NCI-H128 (cell line): ENCODE measurements around the gene CTNNA2.

ENCODE experiments used
- DNase-seq: peaks from one replicate; lab custom pipeline; 2025; ENCODE audit not compliant: unreplicated experiment; lab: John Stamatoyannopoulos, UW

Gene CTNNA2

DNA sequence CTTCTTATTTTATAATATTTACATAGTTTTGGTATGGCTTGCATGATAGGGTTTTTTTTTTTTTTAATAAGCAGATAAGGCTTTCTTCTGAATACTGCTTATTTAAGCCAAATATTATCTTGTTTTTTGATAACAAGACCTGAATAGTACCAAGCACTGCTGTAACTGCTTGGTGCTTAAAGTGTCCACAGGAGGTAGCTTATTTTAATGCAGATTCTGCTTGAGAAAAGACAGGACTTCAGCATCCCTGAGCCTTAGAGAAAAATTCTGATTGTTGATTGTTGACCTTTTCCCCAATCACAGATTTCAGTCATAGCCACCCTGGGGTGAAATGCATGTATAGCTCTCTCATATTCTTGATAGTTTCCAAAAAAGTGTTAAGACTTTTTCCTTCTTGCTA, 336.4 kb downstream of the CTNNA2 start:
- DNase-seq = no peak

DNA sequence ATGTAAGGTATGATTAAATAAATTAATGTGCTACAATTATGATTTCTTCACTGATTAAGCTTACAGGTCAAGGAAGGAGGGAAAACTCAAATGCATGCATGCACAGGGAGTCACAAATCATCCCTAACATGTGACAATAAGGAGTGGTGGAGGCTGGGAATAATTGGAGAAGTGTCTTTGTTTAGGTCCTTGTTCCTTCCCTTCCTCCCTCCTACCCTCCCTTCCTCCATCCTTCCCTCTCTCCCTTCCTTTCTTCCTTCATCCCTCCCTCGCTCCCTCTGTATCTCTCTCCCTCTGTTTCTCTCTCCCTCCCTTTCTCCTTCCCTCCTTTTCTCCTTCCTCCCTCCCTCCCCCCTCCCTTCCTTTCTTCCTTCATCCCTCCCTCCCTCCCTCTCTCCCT, 337.1 kb downstream of the CTNNA2 start:
- DNase-seq = no peak

DNA sequence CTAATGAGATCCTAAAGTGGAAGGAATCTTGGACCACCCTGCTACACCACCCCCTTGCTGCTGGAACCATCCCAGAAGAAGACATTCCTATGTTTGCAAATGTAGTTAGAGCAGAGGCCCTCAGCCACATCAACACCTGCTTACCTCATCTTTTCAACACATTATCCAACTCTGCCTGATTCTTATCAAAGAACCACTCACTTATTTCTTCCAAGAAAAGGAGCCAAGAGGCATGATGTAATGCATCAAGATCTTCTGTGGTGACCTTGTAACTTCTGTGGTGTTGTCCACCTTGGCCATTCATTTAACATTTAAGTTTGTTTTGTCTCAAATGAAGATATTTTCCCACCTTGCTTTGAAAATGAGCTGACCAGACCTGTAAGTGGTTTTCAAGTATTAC, 338.1 kb downstream of the CTNNA2 start:
- DNase-seq = no peak

DNA sequence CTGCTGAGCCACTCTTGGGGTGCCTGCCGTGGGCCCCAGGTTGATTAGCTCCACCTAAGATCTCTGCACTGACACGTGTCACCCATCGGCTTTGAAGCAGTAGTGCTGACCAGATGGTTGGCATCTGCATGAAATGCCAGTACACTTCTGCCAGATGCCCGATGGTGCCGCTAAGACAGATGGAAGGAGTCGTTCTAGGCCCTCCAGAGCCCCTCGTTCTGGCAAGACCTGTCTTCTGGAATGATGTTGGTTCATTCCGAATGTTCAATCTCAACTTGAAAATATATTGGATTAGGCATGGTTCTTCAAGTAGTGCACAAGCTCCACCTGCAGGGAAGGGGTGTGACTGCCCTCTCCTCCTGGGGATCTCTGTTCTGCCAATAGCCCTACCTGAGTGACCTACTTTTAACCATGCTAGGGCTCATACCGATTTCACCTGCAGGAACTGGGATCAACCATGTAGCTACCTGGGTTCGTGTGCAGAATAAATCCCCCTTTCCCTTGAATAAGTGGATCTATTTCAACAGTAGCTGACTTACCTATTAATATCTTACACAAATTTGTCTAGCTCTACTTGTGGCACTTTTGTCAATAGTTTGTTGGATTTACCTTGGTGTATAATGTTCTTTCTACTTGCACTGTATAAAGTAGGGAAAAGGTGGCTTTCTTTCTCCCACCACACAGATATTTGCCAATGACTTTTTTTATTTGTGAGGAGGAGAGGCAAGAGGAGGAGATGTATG, 342.6 kb downstream of the CTNNA2 start:
- no peak for DNase-seq

DNA sequence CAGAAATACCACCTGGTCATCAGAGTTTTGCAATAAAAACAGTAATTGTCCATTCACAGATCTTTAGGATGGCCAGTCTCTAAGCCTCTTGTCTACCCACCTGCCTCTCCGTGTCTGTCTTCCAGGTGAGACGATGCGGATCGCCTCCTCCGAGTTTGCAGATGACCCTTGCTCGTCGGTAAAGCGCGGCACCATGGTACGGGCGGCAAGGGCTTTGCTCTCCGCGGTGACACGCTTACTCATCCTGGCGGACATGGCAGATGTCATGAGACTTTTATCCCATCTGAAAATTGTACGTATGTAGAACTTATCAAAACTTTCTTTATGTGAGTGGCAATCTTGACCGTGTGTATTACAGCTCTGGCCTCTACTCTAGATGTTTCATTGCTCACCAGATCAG, 345.0 kb downstream of the CTNNA2 start:
- DNase-seq = no peak

DNA sequence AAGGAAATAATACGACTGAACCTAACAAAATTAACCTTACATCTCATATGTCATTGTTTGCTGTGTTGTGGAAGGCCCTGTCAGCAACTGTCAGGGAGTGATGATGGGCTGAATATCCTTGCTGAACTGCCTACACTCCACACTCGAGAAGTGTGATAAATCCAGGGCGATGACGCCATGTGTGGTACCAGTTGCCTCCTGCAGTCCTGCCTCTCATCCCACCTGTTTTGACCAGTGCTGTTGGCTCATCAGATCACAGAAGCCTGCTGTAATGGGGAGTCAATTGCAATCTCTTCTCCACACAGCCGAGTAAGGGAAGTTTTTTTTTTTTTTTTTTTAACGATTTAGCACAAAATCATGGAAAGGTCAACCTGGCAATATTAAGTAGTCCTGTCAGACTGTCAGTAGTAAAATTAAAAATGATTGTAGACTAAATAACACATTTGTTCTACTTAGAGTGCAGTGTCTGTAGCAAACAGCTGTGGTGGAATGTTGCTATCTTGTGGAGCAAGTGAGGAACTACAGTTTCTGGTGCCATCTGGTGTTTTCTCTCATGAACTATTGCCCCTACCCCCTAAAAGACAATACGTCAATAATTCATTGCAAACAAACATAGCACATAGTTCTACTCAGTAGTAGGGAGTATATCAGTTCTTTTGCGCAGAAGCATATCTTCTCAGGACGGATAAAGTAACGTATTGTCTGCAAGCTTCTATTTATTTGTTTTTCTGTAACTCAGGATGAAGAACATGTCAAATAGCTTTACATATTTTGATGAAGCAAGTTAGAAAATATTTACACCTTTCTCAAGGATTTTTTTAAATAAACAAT, 347.6 kb downstream of the CTNNA2 start:
- no peak for DNase-seq

DNA sequence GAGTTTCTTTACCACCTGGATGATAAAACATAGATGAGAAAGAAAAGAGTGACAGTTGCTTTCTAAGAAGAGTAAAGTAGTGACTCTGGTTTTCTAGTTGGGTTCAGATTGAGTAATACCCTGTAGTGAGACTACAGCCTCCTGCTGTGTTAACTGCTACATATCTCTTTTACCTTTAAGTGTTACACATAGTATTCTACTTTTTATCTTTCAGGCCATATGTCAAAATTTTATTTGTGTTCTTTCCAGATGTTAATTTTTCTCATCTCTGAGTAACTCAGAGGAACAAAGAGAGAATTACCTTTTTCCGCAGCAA, 348.2 kb downstream of the CTNNA2 start:
- DNase-seq = no peak

DNA sequence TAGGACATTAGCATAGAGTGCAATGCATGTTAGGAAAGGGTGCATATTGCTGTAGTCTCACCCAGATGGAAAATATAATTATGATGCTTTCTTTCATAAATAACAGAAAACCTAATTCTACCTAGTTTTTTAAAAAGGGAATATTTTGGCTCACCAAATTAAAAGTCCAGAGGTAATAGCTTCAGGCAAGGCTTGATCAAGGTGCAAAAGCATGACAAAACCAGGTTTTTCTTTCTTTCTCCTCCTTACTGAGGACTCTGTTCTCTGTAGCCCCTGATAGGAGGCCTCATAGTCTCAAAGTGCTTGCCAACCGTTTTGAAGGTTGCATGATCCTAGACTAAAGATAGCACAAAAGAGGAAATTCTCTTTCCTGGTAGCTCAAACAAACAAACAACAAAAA, 349.9 kb downstream of the CTNNA2 start:
- no peak for DNase-seq

DNA sequence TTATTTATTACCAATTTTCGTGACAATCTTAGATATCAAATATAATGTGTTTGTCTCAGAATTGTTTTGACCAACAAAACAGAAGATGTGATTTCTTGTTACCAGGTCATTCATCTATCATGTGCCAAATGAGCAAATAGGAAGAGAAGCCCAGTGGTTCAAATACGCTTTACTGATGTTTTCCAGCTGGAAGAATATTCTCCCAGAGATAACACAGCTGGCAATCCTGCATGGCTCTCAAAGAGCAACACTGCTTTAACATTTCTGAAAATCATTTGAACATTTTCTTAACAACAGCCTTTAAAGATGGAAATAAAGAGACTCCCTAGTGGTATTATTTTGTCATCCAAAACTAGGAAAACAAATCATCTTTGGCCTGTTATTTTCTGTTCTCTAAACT, 359.8 kb downstream of the CTNNA2 start:
- DNase-seq = no peak

DNA sequence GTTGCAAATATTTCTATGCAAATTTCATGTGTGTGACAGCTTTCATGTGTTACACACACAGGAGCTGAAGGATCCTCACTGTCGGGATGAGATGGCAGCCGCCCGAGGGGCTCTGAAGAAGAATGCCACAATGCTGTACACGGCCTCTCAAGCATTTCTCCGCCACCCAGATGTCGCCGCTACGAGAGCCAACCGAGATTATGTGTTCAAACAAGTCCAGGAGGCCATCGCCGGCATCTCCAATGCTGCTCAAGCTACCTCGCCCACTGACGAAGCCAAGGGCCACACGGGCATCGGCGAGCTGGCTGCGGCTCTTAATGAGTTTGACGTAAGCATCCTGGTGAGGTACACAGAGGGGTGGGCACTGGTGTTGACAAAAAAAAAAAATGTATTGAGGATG, 361.2 kb downstream of the CTNNA2 start:
- DNase-seq = no peak

DNA sequence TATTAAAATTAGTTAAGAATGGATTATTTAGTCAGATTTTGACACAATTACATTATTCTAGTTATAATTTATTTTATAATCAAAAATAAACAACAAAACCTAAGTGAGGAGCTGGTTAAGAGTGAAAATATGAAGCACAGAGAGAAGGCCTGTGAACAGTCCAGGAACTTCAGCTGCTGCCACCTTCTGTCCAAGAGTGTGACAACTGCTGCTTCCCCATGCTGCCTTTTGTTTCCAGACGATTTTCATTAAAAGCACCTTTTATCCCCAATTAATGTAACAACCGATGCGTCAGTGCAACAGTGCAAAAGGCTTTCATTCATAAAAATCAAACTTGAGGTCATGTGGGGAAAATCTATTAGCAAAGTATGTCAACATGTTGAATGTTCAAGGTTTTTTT, 363.6 kb downstream of the CTNNA2 start:
- no peak for DNase-seq

DNA sequence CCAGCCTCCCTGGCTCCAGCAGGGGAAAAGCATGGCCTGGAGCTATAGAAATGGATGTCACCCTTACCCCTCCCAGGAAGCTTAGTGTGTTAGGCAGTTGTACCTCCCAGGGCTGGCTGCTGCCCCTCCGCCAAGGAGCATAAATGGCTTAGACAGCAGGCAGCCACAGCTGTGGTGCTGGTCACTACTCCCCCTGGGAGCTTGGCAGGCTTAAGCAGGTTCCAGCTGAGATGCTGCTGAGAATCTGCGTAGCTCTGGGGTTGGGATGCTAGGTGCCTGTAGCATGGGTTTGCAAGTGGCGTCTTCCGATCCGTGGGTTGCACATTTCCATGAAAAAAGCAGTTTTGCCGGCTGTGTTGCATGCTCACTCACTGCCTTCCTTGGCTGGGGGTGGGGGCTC, 369.7 kb downstream of the CTNNA2 start:
- no peak for DNase-seq

DNA sequence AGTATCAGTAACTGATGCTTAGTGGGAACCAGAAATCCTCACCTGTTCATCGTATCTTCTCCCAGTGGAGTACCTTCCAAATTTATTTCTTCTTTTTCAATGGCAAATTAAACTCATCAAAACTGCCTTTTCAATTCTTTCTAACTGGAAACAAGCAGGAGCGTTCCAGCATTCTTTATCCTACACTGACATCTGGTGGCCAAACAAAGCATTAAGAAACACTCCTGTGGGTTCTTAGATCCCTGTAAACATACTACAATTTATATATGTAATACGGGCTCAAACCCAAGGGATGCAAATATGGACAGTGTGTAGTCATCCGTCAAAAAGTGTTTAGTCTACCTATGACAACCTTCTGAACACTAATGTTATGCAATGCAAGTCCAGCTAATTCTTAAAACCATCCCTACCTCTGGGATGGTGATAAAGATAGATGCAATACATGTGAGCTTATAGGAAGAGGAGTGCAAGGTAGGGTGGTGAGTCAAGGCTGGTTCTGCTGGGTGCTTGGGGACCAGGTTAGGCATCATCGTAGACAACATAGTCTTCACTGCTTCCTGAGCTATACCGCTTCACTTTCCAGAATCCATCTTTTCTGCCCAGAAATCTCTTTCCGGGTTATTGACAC, 375.0 kb downstream of the CTNNA2 start:
- peak; percentile 24 for DNase-seq

DNA sequence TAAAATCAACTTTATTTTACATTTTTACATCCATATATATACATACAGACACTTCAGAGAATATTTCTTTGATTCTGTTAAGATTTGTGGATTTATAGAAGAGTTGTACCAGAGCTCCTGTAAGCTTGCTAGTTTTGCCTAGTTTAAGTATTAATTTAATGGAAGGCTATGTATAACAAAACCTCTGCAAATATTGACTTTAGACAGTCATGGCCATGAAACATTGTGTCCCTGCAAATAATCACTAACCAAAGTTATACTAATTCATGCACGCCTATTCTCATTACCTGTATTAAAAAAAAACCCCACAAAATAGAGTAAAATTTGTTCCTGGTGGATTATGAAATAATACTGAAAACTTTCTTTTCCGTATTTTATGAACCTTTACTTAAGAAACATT, 379.3 kb downstream of the CTNNA2 start:
- DNase-seq = no peak

DNA sequence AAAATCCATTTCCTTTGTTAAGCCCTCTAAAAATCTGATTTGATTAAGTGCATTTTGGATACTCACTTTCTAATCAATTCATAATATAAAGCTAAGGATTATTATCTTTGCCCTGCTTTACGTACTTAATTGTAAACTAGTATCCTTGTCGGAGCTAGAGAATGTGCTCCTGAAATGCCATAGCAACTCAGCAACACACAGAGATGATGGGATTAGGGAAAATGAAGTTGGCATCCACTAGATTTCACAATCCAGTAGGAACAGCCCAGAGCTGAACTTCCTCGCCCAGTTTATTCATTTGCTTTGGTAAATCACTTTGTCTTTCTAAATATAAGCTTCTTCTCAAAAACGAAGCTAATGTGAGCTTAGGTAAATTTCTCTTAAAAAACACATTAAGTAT, 386.3 kb downstream of the CTNNA2 start:
- DNase-seq = no peak

DNA sequence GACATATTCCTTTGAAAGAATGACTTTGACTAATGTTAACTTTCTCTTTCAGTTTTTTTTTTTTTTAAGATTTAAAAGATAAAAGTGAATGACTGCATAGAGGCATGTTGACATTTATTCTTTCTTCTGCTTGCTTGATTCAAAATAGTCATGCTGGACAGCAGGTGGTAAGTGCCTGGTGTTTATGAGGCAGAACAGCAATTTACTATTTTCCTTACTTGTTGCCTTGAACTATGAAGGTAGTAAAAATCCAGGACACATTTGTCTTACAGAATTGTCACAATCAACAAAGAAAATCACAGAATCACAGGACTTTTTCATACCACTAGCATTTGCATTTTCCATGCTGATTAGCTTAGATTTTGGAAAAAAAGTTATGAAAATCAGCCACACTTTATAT, 388.3 kb downstream of the CTNNA2 start:
- DNase-seq = no peak

DNA sequence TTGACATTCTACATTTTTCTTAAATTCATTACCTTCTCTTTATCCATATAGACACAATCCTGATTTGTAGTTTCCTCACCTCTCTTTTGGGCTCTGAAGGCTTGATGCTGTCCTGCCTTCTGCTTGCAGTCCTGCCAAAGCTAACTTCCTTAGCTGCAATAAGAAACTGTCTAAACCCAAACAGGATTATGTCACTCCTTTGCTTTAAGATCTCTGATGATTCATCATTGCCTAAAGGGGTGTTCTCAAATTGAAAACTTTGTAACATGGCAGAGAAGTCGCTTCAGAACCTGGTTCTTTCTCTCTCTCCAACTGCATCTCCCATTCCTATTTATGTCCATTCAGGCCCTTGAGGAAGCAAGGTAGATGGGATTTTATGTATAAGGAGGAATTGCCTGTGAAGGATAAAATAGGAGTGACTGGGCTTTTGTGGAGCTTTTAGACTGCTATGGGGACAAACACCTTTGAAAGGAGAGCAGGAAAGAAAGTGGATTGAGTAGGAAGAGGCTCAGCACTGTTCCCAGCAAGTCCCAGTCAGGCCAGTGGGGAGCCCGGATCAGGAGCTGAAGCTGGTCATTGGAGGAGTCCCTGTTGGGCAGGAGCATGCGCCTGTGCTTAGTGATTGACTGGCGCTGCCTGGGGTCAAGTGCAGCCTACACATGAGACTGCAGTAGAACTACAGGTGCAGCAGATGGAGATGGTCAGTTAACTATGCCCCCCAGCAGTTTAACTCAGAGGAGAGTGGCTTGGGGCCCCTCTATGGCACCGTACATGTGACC, 390.6 kb downstream of the CTNNA2 start:
- no peak for DNase-seq

DNA sequence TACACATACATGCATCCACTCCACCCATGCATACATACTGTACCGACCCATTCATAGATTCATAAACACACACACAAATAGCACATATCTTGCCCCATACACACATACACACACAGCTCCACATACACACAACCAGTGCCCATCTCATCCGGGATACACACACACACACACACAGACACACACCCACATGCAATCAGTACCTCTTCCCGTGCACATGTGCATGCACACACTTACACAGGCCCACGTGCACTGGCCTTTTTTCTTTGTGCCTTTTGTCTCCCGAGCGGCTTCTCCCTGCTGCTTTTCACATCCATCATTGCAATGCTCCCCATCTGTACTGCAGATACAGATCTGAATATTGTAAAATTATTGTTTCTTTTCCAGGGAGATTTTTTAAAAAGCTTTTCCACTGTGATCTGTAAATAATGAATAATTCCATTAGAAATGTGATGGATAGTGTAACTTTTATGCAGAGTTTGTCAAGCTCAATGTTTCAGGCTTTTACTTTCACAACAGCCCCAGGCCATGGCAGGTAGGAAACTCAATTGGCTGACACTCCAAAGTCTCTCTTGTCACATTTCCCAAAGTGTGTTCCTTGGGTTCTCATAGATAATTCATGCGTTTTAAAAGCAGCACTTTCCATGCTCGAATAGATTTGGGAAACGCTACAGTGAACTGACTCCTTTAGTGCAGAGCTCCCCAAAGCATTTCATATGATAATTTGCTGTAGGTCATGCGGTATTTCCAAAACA, 393.5 kb downstream of the CTNNA2 start:
- no peak for DNase-seq

DNA sequence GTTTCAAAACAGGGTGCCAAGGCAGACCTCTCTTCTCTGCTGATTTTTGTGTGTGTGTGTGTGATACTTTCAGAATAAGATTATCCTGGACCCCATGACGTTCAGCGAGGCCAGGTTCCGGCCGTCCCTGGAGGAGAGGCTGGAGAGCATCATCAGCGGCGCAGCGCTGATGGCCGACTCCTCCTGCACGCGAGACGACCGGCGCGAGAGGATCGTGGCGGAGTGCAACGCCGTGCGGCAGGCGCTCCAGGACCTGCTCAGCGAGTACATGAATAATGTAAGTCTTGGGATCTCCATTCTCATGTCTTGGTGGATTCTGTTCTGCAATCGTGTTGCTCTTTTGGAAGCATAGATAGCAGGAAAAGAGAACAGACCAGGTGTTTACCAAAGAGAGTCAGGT, 396.7 kb downstream of the CTNNA2 start:
- DNase-seq = no peak

DNA sequence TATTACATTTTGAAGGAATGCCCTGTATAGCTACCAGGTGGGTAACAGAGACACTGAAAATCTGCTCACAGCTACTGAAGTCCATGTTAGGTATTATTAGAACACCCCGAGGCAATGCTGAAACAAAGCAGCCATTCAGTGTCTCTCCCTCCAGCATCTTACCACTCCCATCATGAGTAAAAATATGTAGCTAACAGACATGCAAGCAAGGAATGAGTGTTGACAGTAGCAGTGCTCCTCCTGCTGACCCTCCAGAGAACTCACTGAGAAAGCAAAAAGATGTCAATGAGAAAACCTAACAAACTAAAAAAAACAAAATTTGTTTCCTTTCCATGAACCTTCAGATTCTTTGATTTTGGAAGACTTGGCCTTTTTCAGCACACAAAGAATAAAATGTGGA, 397.8 kb downstream of the CTNNA2 start:
- DNase-seq = no peak

DNA sequence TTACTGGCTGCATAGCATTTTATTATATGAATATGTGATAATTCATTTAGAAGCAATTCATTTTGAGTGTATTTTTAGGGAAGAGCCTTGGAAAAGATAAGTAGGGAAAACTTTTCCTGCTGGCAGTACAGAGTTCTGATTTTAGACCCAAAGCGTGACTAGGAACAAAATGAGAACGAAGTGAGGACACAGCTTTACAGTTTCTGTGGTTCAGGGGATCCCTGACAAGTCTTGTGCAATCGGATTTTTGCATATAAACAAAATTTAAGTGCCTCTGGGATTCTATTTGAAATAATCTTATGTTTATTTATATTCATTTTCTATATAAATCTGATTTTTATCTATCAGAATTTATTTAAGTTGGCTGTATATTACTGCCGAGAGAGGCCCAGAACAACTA, 402.6 kb downstream of the CTNNA2 start:
- no peak for DNase-seq
